HG02642 (cell line): ENCODE measurements around the gene ATXN3L.
"Not testable (repeated sequence)": the region's sequence is repeated elsewhere in the genome, so short reads cannot be mapped to it uniquely, and the experiment has no call there.

Experiments
- ATAC-seq: cut with Tn5 transposase; IDR thresholded peaks from one replicate; pipeline ENCODE4 v1.9.1; 2021; ENCODE audit warnings: mild to moderate bottlenecking; ENCODE audit not compliant: unreplicated experiment, poor library complexity

Gene ATXN3L

DNA sequence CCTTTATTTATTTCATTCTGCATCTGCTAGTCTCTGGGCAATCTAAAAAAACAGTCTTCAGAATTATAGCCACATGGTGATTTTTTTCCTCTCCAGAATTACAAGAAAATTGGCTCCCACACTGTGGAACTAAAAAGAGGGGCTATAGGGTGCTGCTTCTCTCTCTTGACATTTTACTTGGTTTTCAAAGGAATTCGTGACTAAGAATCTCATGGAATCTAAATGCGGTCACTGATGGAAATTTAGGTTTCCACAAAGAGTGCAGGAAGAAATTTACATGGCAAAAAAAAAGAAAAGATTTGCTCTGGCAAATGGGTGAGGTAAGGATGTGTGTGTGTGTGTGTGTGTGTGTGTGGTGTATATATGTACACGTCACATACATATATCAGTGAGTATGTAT is 10.2 kb downstream of the ATXN3L start:
- no peak for ATAC-seq

- no peak for ATAC-seq
Measured at GRCh38 chrX:13307041-13307440, 12.8 kb downstream of the ATXN3L start.

GRCh38 chrX:13305108-13305507 is 14.7 kb downstream of the ATXN3L start:
- ATAC-seq, result no peak

DNA sequence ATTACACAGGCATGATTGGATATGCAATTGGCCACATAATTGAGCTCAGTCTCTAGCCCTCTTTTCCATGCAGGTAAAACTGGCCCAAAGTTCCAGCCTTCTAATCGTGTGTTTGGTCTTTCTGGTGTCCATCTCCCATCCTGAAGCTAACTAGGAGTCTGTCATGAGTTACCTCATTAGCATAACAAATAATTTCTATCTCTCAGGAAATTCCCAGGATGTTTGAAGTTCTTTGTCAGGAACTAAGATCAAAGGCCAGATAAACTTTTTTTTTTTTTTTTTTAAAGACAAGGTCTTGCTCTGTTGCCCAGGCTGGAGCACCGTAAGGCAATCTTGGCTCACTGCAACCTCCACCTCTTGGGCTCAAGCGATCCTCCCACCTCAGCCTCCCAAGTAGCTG is 15.8 kb downstream of the ATXN3L start:
- no peak for ATAC-seq

GRCh38 chrX:13303248-13303647 is 16.6 kb downstream of the ATXN3L start:
- ATAC-seq, result not testable (repeated sequence)

- ATAC-seq, result no peak
Measured at GRCh38 chrX:13298836-13299235, 21.0 kb downstream of the ATXN3L start.

DNA sequence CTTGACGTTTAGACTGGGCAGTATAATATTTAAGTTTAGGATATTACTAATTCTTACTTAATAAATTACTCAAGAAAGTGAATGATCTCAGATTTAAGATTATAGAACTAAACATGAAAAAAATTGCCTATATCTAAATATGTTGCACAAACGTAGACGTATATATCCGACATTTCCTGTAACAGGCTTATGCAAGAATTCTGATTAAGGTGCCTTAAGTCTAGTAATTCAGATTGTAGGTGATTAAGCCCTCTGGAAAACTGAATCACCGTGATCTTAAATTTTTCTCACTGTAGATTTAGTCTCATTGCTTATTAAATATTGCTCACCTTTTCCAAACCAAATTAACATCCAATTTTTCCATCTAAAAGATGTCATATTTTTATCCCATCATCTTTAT is 24.0 kb downstream of the ATXN3L start:
- ATAC-seq, result no peak

DNA sequence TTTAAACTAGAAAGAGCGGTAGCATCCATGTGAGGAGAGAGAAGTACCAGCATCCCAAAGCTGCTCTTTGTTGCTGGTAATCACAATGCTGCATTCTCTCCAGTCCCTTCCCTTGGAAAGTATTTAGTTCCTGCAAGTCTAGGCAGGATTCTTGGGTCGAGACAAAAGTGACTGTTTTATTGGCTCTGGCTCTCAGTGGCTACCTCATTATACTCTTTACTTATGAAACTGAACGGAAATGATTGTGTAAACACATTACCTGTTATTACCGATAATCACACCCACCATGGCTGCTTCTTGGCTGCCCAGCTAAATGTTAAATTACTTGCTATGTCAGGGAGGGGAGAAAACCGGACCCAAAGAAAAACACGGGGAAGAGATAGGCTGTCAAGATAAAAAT is 26.2 kb downstream of the ATXN3L start:
- ATAC-seq, result no peak

DNA sequence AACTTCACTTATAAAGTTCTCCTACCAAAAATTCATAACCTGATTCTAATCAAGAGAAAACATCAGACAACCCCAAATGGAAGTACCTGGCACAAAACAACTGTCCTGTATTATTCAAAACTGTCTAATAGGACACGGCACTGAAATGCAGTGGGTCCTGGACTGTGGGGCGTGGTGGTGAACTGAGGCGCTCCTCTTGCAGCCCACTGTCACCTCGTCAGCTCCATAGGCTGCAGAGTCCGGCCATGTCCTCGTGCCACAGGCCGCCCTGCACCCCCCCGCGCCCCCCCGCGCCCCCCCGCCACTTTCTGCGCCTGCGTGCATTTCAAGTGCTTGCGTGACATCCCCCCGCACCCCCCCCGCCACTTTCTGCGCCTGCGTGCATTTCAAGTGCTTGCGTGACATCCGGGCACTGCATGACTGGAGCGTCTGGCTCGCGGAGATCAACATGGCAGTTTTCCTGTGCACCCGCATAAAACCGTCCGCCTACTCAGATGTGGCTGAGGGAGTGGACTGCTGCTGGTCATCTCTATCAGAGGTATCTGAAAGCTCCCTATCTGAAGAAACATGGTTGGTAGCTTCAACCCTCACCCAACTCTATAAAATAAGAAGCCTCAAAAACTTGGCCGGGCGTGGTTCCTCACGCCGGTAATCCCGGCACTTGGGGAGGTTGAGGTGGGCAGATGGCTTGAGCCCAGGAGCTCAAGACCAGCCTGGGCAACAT is 28.8 kb downstream of the ATXN3L start:
- no peak for ATAC-seq

GRCh38 chrX:13288671-13289070 is 31.2 kb downstream of the ATXN3L start:
- no peak for ATAC-seq

GRCh38 chrX:13287816-13288215 is 32.0 kb downstream of the ATXN3L start:
- ATAC-seq, result no peak

DNA sequence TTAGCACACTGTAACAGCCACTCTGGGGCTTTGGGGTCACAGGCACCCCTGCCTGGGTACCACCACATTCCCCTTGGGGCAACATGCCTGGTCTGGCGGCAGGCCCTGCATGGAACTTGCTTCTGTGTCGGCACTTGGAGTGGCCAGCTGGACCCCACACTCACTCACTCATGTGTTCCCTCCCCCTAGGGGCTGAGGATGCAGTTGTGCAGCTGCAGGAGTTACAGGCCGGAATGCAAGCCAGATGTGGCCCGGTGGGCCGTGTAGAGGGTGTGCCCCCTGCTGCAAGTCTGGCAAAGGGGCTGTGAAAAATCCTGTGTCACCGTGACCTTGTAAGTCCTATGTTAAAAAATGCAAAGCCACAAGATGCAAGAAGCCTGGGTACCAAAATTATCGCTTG is 34.2 kb downstream of the ATXN3L start:
- no peak for ATAC-seq

DNA sequence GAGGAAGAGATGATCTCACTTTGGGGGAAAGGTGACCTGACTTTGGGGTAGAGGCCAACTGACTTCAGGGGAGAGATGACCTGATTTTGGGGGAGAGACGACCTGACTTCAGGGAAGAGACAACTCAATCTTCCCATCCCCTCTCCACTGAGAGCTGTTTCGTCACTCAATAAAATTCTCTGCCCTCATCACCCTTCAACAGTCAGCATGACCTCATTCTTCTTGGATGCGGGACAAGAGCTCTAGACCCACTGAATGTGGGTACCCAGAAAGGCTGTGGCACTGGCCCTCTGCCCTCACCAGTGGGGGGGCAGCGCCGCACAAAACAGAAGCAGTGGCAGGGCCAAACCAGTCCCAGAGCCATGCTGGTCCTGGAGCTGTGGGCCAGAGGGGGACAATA is 34.6 kb downstream of the ATXN3L start:
- ATAC-seq, result no peak

DNA sequence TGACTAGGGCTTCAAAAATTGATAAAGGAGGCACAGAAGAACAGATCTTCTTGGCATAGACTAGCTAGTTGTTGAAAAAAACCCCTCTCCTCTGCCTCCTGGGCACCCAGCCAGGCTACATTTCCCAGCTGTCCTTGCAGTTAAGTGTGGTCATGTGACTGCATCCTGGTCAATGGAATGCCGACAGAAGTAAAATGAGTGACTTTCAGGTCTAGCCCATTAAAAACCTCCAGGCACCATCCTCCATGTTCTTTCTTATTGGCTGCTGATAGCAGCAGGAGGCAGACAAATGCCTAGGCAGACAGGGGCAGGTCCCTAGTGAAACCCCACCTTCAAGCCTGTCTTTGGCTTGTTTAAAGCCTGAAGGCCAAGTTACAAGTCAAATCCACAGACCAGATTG is 35.3 kb downstream of the ATXN3L start:
- no peak for ATAC-seq

DNA sequence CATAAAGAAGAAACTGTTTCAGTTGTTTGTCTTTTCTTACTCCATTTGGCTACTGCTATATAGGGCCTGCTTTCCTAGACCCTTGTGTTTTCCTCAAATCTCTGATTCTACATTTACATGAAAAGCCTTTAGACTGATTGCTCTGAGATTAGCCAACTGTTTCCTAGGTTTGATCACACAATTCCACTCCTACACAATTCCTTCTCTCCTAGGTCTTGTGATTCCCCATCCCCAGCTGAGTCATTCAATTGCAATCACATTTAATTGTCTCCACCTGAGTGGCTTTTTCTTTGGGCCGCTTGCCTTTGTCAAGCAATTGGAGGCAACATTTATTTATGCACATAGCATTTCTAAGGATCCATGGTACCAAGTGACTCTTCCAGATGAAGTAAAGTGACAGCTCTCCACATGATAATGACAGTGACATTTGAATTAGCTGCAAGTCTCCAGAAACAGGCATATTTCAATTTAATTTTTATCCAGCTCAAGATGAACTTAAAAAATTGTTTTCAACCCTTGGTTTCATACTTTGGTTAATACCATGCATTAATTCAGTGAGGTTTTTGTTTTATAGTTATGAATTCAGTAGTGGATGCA is 35.8 kb downstream of the ATXN3L start:
- ATAC-seq, result no peak

DNA sequence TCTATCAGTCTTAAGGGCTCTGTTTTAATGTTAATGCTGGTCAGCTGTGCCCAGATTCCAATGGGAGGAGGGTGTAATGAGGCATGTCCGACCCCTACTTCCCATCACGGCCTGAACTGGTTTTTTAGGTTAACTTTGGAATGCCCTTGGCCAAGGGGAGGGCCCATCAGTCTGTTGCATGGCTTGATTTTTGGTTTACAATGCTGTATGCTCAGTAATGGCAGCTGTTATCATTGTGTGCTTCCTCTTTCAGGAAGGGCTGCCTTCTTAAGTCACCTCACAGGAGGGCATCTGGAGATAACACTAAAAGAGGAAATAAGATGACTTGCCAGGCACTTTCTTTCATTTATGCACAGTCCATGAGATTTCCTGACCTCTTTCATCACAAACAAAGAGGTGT is 36.3 kb downstream of the ATXN3L start:
- ATAC-seq, result no peak

DNA sequence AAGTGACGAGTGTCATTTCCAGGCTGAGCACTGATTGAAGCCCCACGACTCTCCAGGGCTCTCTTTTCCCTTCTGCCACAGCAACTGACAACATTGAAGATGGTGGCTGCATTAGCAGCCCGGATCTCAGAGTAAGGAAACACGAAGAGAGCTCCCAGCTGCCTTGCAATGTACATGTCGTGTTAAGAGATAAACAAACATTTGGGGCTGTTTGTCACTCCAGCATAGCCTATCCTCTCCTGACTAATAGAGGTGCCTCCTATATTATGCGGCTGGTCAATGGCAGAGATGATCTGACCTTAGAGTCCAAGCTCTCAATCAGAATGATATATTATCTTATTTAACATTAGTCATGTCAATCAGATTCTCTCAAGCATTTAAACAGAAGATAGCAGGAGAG is 38.6 kb downstream of the ATXN3L start:
- ATAC-seq, result no peak

- no peak for ATAC-seq
Measured at GRCh38 chrX:13279279-13280018, 40.4 kb downstream of the ATXN3L start.

GRCh38 chrX:13277539-13277938 is 42.3 kb downstream of the ATXN3L start:
- ATAC-seq, result no peak

DNA sequence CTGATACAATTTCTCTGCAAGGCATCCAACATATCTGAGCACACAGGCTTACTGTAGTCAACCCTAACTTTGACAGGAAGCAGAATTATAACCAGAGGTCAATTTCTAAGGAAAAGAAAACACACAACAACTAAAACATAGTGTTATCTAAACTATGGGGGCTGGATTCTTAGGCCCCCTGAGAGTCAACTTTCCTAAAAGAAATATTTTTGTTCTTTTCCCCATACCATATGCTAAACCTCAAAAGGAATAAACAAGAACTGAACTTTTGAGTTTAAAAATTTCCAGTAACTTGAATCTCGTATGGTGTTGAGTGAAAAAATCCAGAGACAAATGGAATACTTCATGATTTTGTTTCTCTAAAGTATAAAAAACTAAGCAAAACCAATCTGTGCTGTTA is 42.9 kb downstream of the ATXN3L start:
- no peak for ATAC-seq

- ATAC-seq, result no peak
Measured at GRCh38 chrX:13275031-13275430, 44.8 kb downstream of the ATXN3L start.

- no peak for ATAC-seq
Measured at GRCh38 chrX:13272426-13272825, 47.4 kb downstream of the ATXN3L start.
